HuH-7 (cell line): Measurements from ENCODE around the gene SLC35A3.
"Not testable (repeated sequence)": the region's sequence is repeated elsewhere in the genome, so short reads cannot be mapped to it uniquely, and the experiment has no call there.

ENCODE experiments used
- DNase-seq: peaks from one replicate; pipeline ENCODE4 v3.0.0; 2011; ENCODE audit warnings: low spot score

Gene SLC35A3

GRCh38 chr1:99969729-99970621, at the start of gene SLC35A3:
Gene SLC35A3 (plus strand): TSS chr1:99969996. CDS start chr1:99993555, 23,559 bp downstream.
- DNase-seq, result peak; percentile 70

- DNase-seq, result no peak
These were observed 35.0 kb upstream of the SLC35A3 start for GRCh38 chr1:99934801-99935200.

GRCh38 chr1:99935534-99935933, 34.3 kb upstream of the SLC35A3 start:
- no peak for DNase-seq

- DNase-seq, result no peak
These were observed 33.7 kb upstream of the SLC35A3 start for GRCh38 chr1:99936071-99936470.

- no peak for DNase-seq
These were observed 27.1 kb upstream of the SLC35A3 start for GRCh38 chr1:99942723-99943122.

- no peak for DNase-seq
These were observed 26.5 kb upstream of the SLC35A3 start for GRCh38 chr1:99943223-99943794.

GRCh38 chr1:99944192-99944591, 25.6 kb upstream of the SLC35A3 start:
- no peak for DNase-seq

- no peak for DNase-seq
These were observed 24.6 kb upstream of the SLC35A3 start for GRCh38 chr1:99945174-99945573.

- DNase-seq, result no peak
These were observed 19.3 kb upstream of the SLC35A3 start for GRCh38 chr1:99950486-99950885.

GRCh38 chr1:99952522-99952921, 17.3 kb upstream of the SLC35A3 start:
- no peak for DNase-seq

- no peak for DNase-seq
These were observed 14.4 kb upstream of the SLC35A3 start for GRCh38 chr1:99955375-99955774.

GRCh38 chr1:99956755-99957154, 13.0 kb upstream of the SLC35A3 start:
- DNase-seq, result no peak

GRCh38 chr1:99957818-99958217, 12.0 kb upstream of the SLC35A3 start:
- no peak for DNase-seq

GRCh38 chr1:99959189-99959705, 10.5 kb upstream of the SLC35A3 start:
- DNase-seq, result not testable (repeated sequence)

GRCh38 chr1:99960260-99960659, 9.5 kb upstream of the SLC35A3 start:
- not testable (repeated sequence) for DNase-seq

GRCh38 chr1:99963041-99963795, 6.6 kb upstream of the SLC35A3 start:
- no peak for DNase-seq

GRCh38 chr1:99964806-99965205, 5.0 kb upstream of the SLC35A3 start:
- DNase-seq, result no peak

GRCh38 chr1:99965646-99966375, 4.0 kb upstream of the SLC35A3 start:
- DNase-seq, result no peak

- no peak for DNase-seq
These were observed 1.6 kb upstream of the SLC35A3 start for GRCh38 chr1:99968214-99968613.

GRCh38 chr1:99969260-99969728, 502 bp upstream of the SLC35A3 start:
- DNase-seq, result peak; percentile 14

- DNase-seq, result no peak
These were observed 988 bp downstream of the SLC35A3 start for GRCh38 chr1:99970713-99971255.
